GM23338 (cell line): ENCODE data around the gene PLCH2. TPM values are rescaled to one million over a fixed set of nuclear protein-coding genes. Genes with fewer than 3 reads are reported as not detected.

Source experiments
- ATAC-seq: fragments of 200-7000 bp; cut with Tn5 transposase; 3 replicates; pipeline ENCODE4 v1.9.1; 2020
- DNase-seq: peaks from one replicate; pipeline ENCODE4 v3.0.0-alpha.2; 2015; ENCODE audit warnings: low spot score
- H2AFZ ChIP-seq: fragments of 200-600 bp; sonication (generic); 2 replicates; pipeline ENCODE4 v1.8.0; 2016; ENCODE audit warnings: antibody characterized with exemption, mild to moderate bottlenecking, moderate library complexity
- H3F3A ChIP-seq: fragments of 200-600 bp; sonication (generic); replicated peaks from 2 replicates; pipeline ENCODE4 v1.8.0; 2017; ENCODE audit warnings: antibody characterized with exemption, mixed run types, low read depth
- H3K27ac ChIP-seq: fragments of 200-600 bp; sonication (generic); 2 replicates; pipeline ENCODE4 v1.6.1; 2016; ENCODE audit warnings: low read depth
- H3K27me3 ChIP-seq: fragments of 200-600 bp; sonication (generic); 2 replicates; pipeline ENCODE4 v1.8.0; 2016; ENCODE audit warnings: mild to moderate bottlenecking, mixed run types, moderate library complexity; ENCODE audit not compliant: insufficient read depth
- H3K36me3 ChIP-seq: fragments of 200-600 bp; sonication (generic); 2 replicates; pipeline ENCODE4 v1.8.0; 2016; ENCODE audit warnings: mild to moderate bottlenecking; ENCODE audit not compliant: insufficient read depth
- H3K4me1 ChIP-seq: fragments of 200-600 bp; sonication (generic); 2 replicates; pipeline ENCODE4 v1.8.0; 2016; ENCODE audit warnings: mild to moderate bottlenecking, moderate library complexity; ENCODE audit not compliant: insufficient read depth
- H3K4me2 ChIP-seq: fragments of 200-600 bp; sonication (generic); 2 replicates; pipeline ENCODE4 v1.7.1; 2017; ENCODE audit warnings: mixed run types
- H3K4me3 ChIP-seq: fragments of 200-600 bp; sonication (generic); 2 replicates; pipeline ENCODE4 v1.6.1; 2016; ENCODE audit warnings: mixed run types
- H3K79me2 ChIP-seq: fragments of 200-600 bp; sonication (generic); replicated peaks from 2 replicates; pipeline ENCODE4 v1.8.0; 2017; ENCODE audit warnings: mild to moderate bottlenecking; ENCODE audit not compliant: insufficient read depth
- H3K9me2 ChIP-seq: fragments of 200-600 bp; sonication (generic); 2 replicates; pipeline ENCODE4 v1.8.0; 2017; ENCODE audit not compliant: insufficient read depth
- H4K20me1 ChIP-seq: fragments of 200-600 bp; sonication (generic); replicated peaks from 2 replicates; pipeline ENCODE4 v1.8.0; 2017; ENCODE audit warnings: mild to moderate bottlenecking; ENCODE audit not compliant: insufficient read depth
- H3K27ac Mint-ChIP-seq: 2 replicates; pipeline ENCODE4 v1.8.0; 2020; ENCODE audit warnings: inconsistent platforms, mild to moderate bottlenecking, moderate library complexity, mixed read lengths
- H3K27me3 Mint-ChIP-seq: 3 replicates; pipeline ENCODE4 v1.8.0; 2022; ENCODE audit warnings: low read depth, mild to moderate bottlenecking, moderate library complexity, mixed read lengths, inconsistent platforms; ENCODE audit not compliant: insufficient read depth, poor library complexity
- H3K36me3 Mint-ChIP-seq: 3 replicates; pipeline ENCODE4 v1.8.0; 2021; ENCODE audit warnings: low read depth, mild to moderate bottlenecking, inconsistent platforms, moderate library complexity, mixed read lengths
- H3K4me1 Mint-ChIP-seq: 3 replicates; pipeline ENCODE4 v1.8.0; 2020; ENCODE audit warnings: mild to moderate bottlenecking, inconsistent platforms, mixed read lengths
- H3K4me3 Mint-ChIP-seq: 3 replicates; pipeline ENCODE4 v1.8.0; 2021; ENCODE audit warnings: moderate library complexity, mild to moderate bottlenecking, inconsistent platforms, mixed read lengths
- H3K9me3 Mint-ChIP-seq: 3 replicates; pipeline ENCODE4 v1.8.0; 2020; ENCODE audit warnings: moderate library complexity, mild to moderate bottlenecking, inconsistent platforms, mixed read lengths
- CREB1 ChIP-seq: fragments of 250-450 bp; sonication (Bioruptor Pico); IDR thresholded peaks from 2 replicates; pipeline ENCODE4 v1.5.0; 2020; ENCODE audit warnings: low read depth, mild to moderate bottlenecking, moderate library complexity
- CTCF ChIP-seq, 2 experiments: fragments of 200-600 bp in 1 of 2; sonication (generic) in 1 of 2; conservative IDR thresholded peaks; 2 replicates each; pipeline versions ENCODE4 v1.5.1 to v1.6.1; 2016 to 2017; ENCODE audit warnings: antibody characterized with exemption in 2 of 2, low read depth in 2 of 2, mild to moderate bottlenecking in 2 of 2, moderate library complexity in 1 of 2
- ETS1 ChIP-seq: IDR thresholded peaks from 2 replicates; pipeline ENCODE4 v1.6.1; 2016; ENCODE audit warnings: antibody characterized with exemption
- EZH2 ChIP-seq: fragments of 200-600 bp; sonication (generic); IDR thresholded peaks from one replicate; pipeline ENCODE4 v1.8.0; 2017; ENCODE audit warnings: antibody characterized with exemption, mild to moderate bottlenecking, low read depth; ENCODE audit not compliant: unreplicated experiment
- EZH2phosphoT487 ChIP-seq: fragments of 200-600 bp; sonication (generic); IDR thresholded peaks from one replicate; pipeline ENCODE4 v1.8.1; 2018; ENCODE audit warnings: antibody characterized with exemption; ENCODE audit not compliant: unreplicated experiment
- JUNB ChIP-seq: IDR thresholded peaks from one replicate; pipeline ENCODE4 v1.6.1; 2016; ENCODE audit warnings: antibody characterized with exemption; ENCODE audit not compliant: unreplicated experiment
- NANOG ChIP-seq: IDR thresholded peaks from 2 replicates; pipeline ENCODE4 v1.6.1; 2016; ENCODE audit warnings: antibody characterized with exemption, borderline replicate concordance
- POLR2AphosphoS5 ChIP-seq: IDR thresholded peaks from 2 replicates; pipeline ENCODE4 v1.6.1; 2016; ENCODE audit warnings: antibody characterized with exemption, low read depth
- REST ChIP-seq: IDR thresholded peaks from one replicate; pipeline ENCODE4 v1.6.1; 2018; ENCODE audit warnings: antibody characterized with exemption; ENCODE audit not compliant: unreplicated experiment
- STAT1 ChIP-seq: IDR thresholded peaks from one replicate; pipeline ENCODE4 v1.6.1; 2016; ENCODE audit warnings: antibody characterized with exemption; ENCODE audit not compliant: unreplicated experiment
- ZNF114 ChIP-seq: fragments of 250-450 bp; sonication (Bioruptor Pico); IDR thresholded peaks from 2 replicates; pipeline ENCODE4 v1.5.0; 2020; ENCODE audit warnings: mild to moderate bottlenecking, moderate library complexity
- ZNF331 ChIP-seq: fragments of 250-450 bp; sonication (Bioruptor Pico); IDR thresholded peaks from 2 replicates; pipeline ENCODE4 v1.5.0; 2020; ENCODE audit warnings: low read depth, mild to moderate bottlenecking, moderate library complexity
- ZNF462 ChIP-seq: fragments of 250-450 bp; sonication (Bioruptor Pico); IDR thresholded peaks from 2 replicates; pipeline ENCODE4 v1.5.0; 2020; ENCODE audit warnings: mild to moderate bottlenecking, moderate library complexity
- polyA plus RNA-seq: library from polyadenylated mRNA; unstranded; fragments of >200 nt; fragmentation: Nextera tagmentation; extraction: Ambion mirVana; gene quantifications from 2 replicates; pipeline ENCODE4 v1.2.1, GENCODE V29; 2016
- total RNA-seq: library from RNA; depleted of rRNA; stranded (reverse); fragments of >200 nt; shearing (Covaris generic); gene quantifications from 2 replicates; pipeline ENCODE4 v1.2.3, GENCODE V29; 2014

The PLCH2 gene
- total and polyA plus RNA-seq, 2 experiments from 2014 or later: 0.31 TPM; not detected in 1

DNA sequence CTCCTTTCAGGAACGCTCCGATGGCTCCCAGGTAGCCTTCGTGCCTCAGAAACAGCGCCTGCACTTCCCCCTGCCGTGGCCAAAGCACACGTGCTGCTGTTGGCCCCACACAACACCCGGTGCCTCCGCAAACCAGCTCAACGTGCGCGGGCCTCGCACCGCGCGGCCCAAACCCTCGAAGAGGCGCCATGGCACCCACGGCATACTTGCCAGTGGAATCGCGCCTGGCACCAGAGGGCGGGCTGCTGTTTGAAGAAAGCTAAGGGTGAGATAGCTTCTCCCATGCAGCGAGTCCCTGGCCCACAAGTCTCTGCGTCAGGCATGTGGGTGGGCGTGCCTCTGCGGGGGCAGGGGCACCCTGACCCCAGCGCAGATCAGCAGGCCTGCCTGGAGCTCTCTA, 42.4 kb downstream of the PLCH2 start:
- peaks cover 36% of the 10 kb centered on the region for H3K36me3 Mint-ChIP-seq
- peaks cover 1% of the 10 kb centered on the region for H3K27me3 Mint-ChIP-seq
- TF ChIP-seq STAT1: no peak
- TF ChIP-seq JUNB: no peak
- no peak for TF ChIP-seq ETS1
- no peak for TF ChIP-seq ZNF462 (CRISPR knock-in tag)
- no peak for TF ChIP-seq ZNF114 (CRISPR knock-in tag)
- TF ChIP-seq CTCF (conservative IDR thresholded peaks at IDR 0.05; ENCODE audit: low read depth in 2 of 2): no peak
- no peak for TF ChIP-seq REST
- no peak for TF ChIP-seq ZNF331 (CRISPR knock-in tag)
- no peak for TF ChIP-seq EZH2phosphoT487
- TF ChIP-seq EZH2: no peak
- TF ChIP-seq CREB1 (CRISPR knock-in tag): no peak
- no peak for TF ChIP-seq POLR2AphosphoS5
- TF ChIP-seq NANOG: no peak
- peaks cover 15% of the 10 kb centered on the region for H4K20me1 ChIP-seq
- no peak overlapping the region for H3K4me3 ChIP-seq
- no peak overlapping the region for H2AFZ ChIP-seq
- no peak overlapping the region for H3K27ac ChIP-seq
- ATAC-seq: no peak
- H3K79me2 ChIP-seq: peaks cover 21% of the 10 kb centered on the region
- no peak overlapping the region for H3K4me3 Mint-ChIP-seq
- H3F3A ChIP-seq: no peaks in the 10 kb centered on the region
- no peaks in the 10 kb centered on the region for H3K4me1 ChIP-seq
- peaks cover 5% of the 10 kb centered on the region; the same call in 1 of the 2 replicates for H3K36me3 ChIP-seq
- no peaks in the 10 kb centered on the region for H3K27me3 ChIP-seq
- H3K4me1 Mint-ChIP-seq: peaks cover 4% of the 10 kb centered on the region; the same call in 2 of the 3 replicates
- no peak overlapping the region for H3K4me2 ChIP-seq
- H3K9me2 ChIP-seq: no peaks in the 10 kb centered on the region
- no peak for DNase-seq
- H3K9me3 Mint-ChIP-seq: no peaks in the 10 kb centered on the region
- no peak overlapping the region for H3K27ac Mint-ChIP-seq
